Uterus (tissue), 2 donors: ENCODE measurements around the gene CACNA1D.

ENCODE experiments used
- POLR2A ChIP-seq, 2 donors: fragments of 450-650 bp; IDR thresholded peaks; one replicate each; pipeline ENCODE4 v1.6.1; 2016; ENCODE audit warnings: antibody characterized with exemption in 2 of 2, mild to moderate bottlenecking in 1 of 2, moderate library complexity in 1 of 2
- TF ChIP-seq, protein P1 (sequence below), 4 experiments: fragments of 200-600 bp in 2 of 4; fragments of 450-650 bp in 2 of 4; sonication (generic) in 2 of 4; IDR thresholded peaks; one replicate each; pipeline ENCODE4 v1.5.1; 2016 to 2019; ENCODE audit warnings: antibody characterized with exemption in 4 of 4, mild to moderate bottlenecking in 2 of 4, moderate library complexity in 1 of 4

DNA sequence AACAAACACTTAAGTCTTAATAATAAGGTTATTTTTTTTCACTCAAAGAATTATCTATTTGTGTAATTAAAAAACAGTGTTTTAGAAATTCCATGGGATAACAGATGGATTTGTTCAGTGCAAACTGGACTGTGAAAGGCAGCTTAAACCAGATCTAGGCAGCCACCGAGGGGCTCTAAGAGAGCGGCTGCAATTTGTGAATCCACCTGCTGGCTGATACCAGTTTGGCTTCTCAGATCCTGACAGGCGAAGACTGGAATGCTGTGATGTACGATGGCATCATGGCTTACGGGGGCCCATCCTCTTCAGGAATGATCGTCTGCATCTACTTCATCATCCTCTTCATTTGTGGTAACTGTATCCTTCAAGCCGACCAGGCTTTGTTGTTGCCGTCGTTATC, 232.2 kb downstream of the CACNA1D start:
- TF ChIP-seq, protein P1, sequence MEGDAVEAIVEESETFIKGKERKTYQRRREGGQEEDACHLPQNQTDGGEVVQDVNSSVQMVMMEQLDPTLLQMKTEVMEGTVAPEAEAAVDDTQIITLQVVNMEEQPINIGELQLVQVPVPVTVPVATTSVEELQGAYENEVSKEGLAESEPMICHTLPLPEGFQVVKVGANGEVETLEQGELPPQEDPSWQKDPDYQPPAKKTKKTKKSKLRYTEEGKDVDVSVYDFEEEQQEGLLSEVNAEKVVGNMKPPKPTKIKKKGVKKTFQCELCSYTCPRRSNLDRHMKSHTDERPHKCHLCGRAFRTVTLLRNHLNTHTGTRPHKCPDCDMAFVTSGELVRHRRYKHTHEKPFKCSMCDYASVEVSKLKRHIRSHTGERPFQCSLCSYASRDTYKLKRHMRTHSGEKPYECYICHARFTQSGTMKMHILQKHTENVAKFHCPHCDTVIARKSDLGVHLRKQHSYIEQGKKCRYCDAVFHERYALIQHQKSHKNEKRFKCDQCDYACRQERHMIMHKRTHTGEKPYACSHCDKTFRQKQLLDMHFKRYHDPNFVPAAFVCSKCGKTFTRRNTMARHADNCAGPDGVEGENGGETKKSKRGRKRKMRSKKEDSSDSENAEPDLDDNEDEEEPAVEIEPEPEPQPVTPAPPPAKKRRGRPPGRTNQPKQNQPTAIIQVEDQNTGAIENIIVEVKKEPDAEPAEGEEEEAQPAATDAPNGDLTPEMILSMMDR (IDR thresholded peaks at IDR 0.05): no peak
- TF ChIP-seq POLR2A (IDR thresholded peaks at IDR 0.05): no peak
